ENCODE results near the gene ACER2. TPM values are rescaled to one million over a fixed set of nuclear protein-coding genes. Genes with fewer than 3 reads are reported as not detected.

The ACER2 gene
- total and polyA plus RNA-seq, 2 donors (not counting 1 experiment from before 2014, with no cell fraction given) = 1.2 to 4.5 TPM

DNA sequence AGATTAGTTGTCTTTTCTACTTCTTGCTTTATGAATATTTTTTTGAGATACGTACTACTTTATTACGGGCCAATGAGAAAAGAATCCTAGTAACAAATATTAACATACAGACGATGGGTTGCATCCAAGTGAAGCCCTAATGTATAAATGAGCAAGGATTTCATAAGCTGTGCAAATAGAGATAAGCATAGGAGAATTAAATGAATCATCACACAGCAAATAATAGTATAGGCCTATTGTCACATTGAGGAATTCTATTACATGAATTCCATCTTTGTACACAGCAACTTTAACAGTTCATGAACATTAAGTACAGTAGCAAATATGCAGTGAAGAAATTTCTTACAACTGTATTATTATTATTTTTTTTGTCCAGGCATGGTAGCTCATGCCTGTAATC, 78.0 kb downstream of the ACER2 start:
- no peak overlapping the region for H3K4me2 ChIP-seq (ENCODE audit: extremely low read depth, insufficient read depth, low read length)
- no peak overlapping the region for H3K27ac ChIP-seq (ENCODE audit: insufficient read depth, low read length)
- H4K20me1 ChIP-seq (ENCODE audit: control insufficient read depth, extremely low read depth, insufficient read depth, low read length) = no peaks in the 10 kb centered on the region
- H3K9me3 ChIP-seq (ENCODE audit: control insufficient read depth, insufficient read depth, low read depth, low read length) = no peaks in the 10 kb centered on the region
- no peak for TF ChIP-seq EZH2 (IDR thresholded peaks at IDR 0.05; ENCODE audit: low read length, missing control alignments)
- TF ChIP-seq, protein P1, sequence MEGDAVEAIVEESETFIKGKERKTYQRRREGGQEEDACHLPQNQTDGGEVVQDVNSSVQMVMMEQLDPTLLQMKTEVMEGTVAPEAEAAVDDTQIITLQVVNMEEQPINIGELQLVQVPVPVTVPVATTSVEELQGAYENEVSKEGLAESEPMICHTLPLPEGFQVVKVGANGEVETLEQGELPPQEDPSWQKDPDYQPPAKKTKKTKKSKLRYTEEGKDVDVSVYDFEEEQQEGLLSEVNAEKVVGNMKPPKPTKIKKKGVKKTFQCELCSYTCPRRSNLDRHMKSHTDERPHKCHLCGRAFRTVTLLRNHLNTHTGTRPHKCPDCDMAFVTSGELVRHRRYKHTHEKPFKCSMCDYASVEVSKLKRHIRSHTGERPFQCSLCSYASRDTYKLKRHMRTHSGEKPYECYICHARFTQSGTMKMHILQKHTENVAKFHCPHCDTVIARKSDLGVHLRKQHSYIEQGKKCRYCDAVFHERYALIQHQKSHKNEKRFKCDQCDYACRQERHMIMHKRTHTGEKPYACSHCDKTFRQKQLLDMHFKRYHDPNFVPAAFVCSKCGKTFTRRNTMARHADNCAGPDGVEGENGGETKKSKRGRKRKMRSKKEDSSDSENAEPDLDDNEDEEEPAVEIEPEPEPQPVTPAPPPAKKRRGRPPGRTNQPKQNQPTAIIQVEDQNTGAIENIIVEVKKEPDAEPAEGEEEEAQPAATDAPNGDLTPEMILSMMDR (conservative IDR thresholded peaks at IDR 0.05 in 1 of 2, IDR thresholded peaks at IDR 0.05 in 1 of 2; ENCODE audit: low read depth in 1 of 2, low read length in 2 of 2) = no peak
- no peaks in the 10 kb centered on the region for H3K79me2 ChIP-seq (ENCODE audit: control insufficient read depth, insufficient read depth, low read length)
- H3K4me3 ChIP-seq (replicated peaks in 1 of 4; ENCODE audit: control extremely low read depth in 1 of 4, insufficient read depth in 1 of 4, low read depth in 3 of 4, low read length in 4 of 4) = no peak overlapping the region
- no peaks in the 10 kb centered on the region for H3K36me3 ChIP-seq (ENCODE audit: control insufficient read depth, insufficient read depth, low read length)
- DNase-seq (ENCODE audit: low read depth in 2 of 2) = no peak
- H3K27me3 ChIP-seq (ENCODE audit: control insufficient read depth, insufficient read depth, low read length) = no peaks in the 10 kb centered on the region
- no peak overlapping the region for H2AFZ ChIP-seq (ENCODE audit: low read length)
- no peak overlapping the region for H3K9ac ChIP-seq (ENCODE audit: insufficient read depth, low read length)
- H3K4me1 ChIP-seq (ENCODE audit: control insufficient read depth, extremely low read depth, insufficient read depth, low read length) = no peaks in the 10 kb centered on the region

DNA sequence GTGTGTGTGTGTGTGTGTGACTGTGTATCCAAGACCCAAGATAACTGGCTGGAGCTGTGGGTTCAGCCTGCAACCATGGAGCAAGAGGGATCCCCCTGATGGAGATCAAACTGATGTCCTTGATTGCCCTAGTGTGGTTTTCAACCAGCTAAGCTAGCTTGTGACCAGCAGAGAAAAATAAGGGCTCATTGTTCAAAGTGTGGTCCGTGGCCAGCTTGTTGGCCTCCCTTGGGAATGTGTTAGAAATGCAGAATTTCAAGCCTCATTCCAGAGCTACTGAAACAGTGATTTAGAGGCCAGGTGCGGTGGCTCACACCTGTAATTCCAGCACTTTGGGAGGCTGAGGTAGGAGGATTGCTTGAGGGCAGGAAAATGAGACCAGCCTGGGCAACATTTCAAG, 79.9 kb downstream of the ACER2 start:
- no peaks in the 10 kb centered on the region for H3K36me3 ChIP-seq (ENCODE audit: control insufficient read depth, insufficient read depth, low read length)
- peaks cover 6% of the 10 kb centered on the region for H3K4me1 ChIP-seq (ENCODE audit: control insufficient read depth, extremely low read depth, insufficient read depth, low read length)
- no peaks in the 10 kb centered on the region for H3K9me3 ChIP-seq (ENCODE audit: control insufficient read depth, insufficient read depth, low read depth, low read length)
- H3K4me2 ChIP-seq (ENCODE audit: extremely low read depth, insufficient read depth, low read length) = no peak overlapping the region
- TF ChIP-seq, protein P1 (conservative IDR thresholded peaks at IDR 0.05 in 1 of 2, IDR thresholded peaks at IDR 0.05 in 1 of 2; ENCODE audit: low read depth in 1 of 2, low read length in 2 of 2) = no peak
- no peak for TF ChIP-seq EZH2 (IDR thresholded peaks at IDR 0.05; ENCODE audit: low read length, missing control alignments)
- no peak overlapping the region for H3K9ac ChIP-seq (ENCODE audit: insufficient read depth, low read length)
- DNase-seq (ENCODE audit: low read depth in 2 of 2) = no peak
- H3K27ac ChIP-seq (ENCODE audit: insufficient read depth, low read length) = no peak overlapping the region
- H3K4me3 ChIP-seq (replicated peaks in 1 of 4; ENCODE audit: control extremely low read depth in 1 of 4, insufficient read depth in 1 of 4, low read depth in 3 of 4, low read length in 4 of 4) = no peak overlapping the region
- H4K20me1 ChIP-seq (ENCODE audit: control insufficient read depth, extremely low read depth, insufficient read depth, low read length) = no peaks in the 10 kb centered on the region
- no peaks in the 10 kb centered on the region for H3K27me3 ChIP-seq (ENCODE audit: control insufficient read depth, insufficient read depth, low read length)
- no peak overlapping the region for H2AFZ ChIP-seq (ENCODE audit: low read length)
- H3K79me2 ChIP-seq (ENCODE audit: control insufficient read depth, insufficient read depth, low read length) = no peaks in the 10 kb centered on the region

DNA sequence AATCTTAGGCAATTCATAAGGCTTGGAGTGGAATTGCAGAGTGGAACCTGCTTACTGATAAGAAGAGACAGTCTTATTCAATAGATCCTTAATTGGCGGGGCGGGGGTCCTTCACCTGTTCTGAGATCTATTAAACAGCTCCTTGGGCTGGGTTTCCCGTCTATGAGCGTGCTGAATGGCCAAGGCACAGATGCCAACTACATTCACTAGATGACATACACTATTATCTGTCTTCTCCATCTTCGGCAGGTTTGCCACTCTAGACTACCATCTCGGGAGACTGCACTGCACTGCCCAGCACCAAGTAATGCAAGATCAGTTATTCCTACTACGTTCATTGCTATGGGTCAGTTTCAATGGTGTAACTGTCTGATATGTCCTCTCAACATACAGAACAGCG, 81.5 kb downstream of the ACER2 start:
- Histone ChIP-seq H3K79me2 (ENCODE audit: control insufficient read depth, insufficient read depth, low read length) (no peaks in the 10 kb centered on the region), H2AFZ (ENCODE audit: low read length) (no peak overlapping the region), H3K27ac (ENCODE audit: insufficient read depth, low read length) (no peak overlapping the region), H3K4me1 (ENCODE audit: control insufficient read depth, extremely low read depth, insufficient read depth, low read length) (peaks cover 6% of the 10 kb centered on the region), H3K4me2 (ENCODE audit: extremely low read depth, insufficient read depth, low read length) (no peak overlapping the region), H3K9me3 (ENCODE audit: control insufficient read depth, insufficient read depth, low read depth, low read length) (no peaks in the 10 kb centered on the region), H3K36me3 (ENCODE audit: control insufficient read depth, insufficient read depth, low read length) (no peaks in the 10 kb centered on the region), H3K27me3 (ENCODE audit: control insufficient read depth, insufficient read depth, low read length) (peaks cover 2% of the 10 kb centered on the region), H4K20me1 (ENCODE audit: control insufficient read depth, extremely low read depth, insufficient read depth, low read length) (no peaks in the 10 kb centered on the region), H3K9ac (ENCODE audit: insufficient read depth, low read length) (no peak overlapping the region), H3K4me3 (replicated peaks in 1 of 4; ENCODE audit: control extremely low read depth in 1 of 4, insufficient read depth in 1 of 4, low read depth in 3 of 4, low read length in 4 of 4) (no peak overlapping the region)
- no peak for DNase-seq (ENCODE audit: low read depth in 2 of 2)
- TF ChIP-seq EZH2 (IDR thresholded peaks at IDR 0.05; ENCODE audit: low read length, missing control alignments) = no peak
- TF ChIP-seq, protein P1 (conservative IDR thresholded peaks at IDR 0.05 in 1 of 2, IDR thresholded peaks at IDR 0.05 in 1 of 2; ENCODE audit: low read depth in 1 of 2, low read length in 2 of 2) = no peak

Measured in fibroblast of lung (primary cell).